Lower lobe of right lung (tissue), 2 donors: Measurements from ENCODE around the gene ZFP64. TPM values are rescaled to one million over a fixed set of nuclear protein-coding genes. Genes with fewer than 3 reads are reported as not detected.
"Not testable (repeated sequence)": the region's sequence is repeated elsewhere in the genome, so short reads cannot be mapped to it uniquely, and the experiment has no call there.

ENCODE experiments used
- ATAC-seq, 2 donors: fragments of 200-7000 bp; cut with Tn5 transposase; one replicate each; pipeline ENCODE4 v1.9.1; 2020 to 2022; ENCODE audit warnings: mild to moderate bottlenecking in 2 of 2, moderate library complexity in 2 of 2
- DNase-seq: peaks from one replicate; pipeline ENCODE4 v3.0.0-alpha.2; 2020
- H3K27ac ChIP-seq: fragments of 200-600 bp; one replicate; pipeline ENCODE4 v1.8.0; 2022
- H3K27me3 ChIP-seq: fragments of 200-600 bp; one replicate; pipeline ENCODE4 v1.8.0; 2022; ENCODE audit warnings: low read depth
- H3K36me3 ChIP-seq: fragments of 200-600 bp; one replicate; pipeline ENCODE4 v1.8.0; 2022; ENCODE audit warnings: mild to moderate bottlenecking
- H3K4me1 ChIP-seq: fragments of 200-600 bp; one replicate; pipeline ENCODE4 v1.8.0; 2022
- H3K4me3 ChIP-seq: fragments of 200-600 bp; one replicate; pipeline ENCODE4 v1.8.0; 2022; ENCODE audit warnings: mild to moderate bottlenecking
- H3K9me3 ChIP-seq: fragments of 200-600 bp; one replicate; pipeline ENCODE4 v1.8.0; 2022
- intact Hi-C: fragments of 100-400 bp; cut with DNase I; formaldehyde crosslinking; loops from one replicate; pipeline ENCODE4 v1.11.0; 2022
- total RNA-seq: library from RNA; stranded (reverse); fragmentation: NEBNext Ultra II Directional; extraction: Animal tissue kit (Norgen Biotek cat#: 25700); gene quantifications from one replicate; pipeline ENCODE4 v1.2.1, GENCODE V29; 2021
- TF ChIP-seq, protein P1 (sequence below): fragments of 200-600 bp; IDR thresholded peaks from one replicate; pipeline ENCODE4 v1.8.0; 2022; ENCODE audit warnings: antibody characterized with exemption, mild to moderate bottlenecking
- donor health status: DM: no; HTN: yes; CAD: no; lungs with severe emphysema.

The ZFP64 gene
- total RNA-seq, 1 donor from 2014 or later: 12.8 TPM

DNA sequence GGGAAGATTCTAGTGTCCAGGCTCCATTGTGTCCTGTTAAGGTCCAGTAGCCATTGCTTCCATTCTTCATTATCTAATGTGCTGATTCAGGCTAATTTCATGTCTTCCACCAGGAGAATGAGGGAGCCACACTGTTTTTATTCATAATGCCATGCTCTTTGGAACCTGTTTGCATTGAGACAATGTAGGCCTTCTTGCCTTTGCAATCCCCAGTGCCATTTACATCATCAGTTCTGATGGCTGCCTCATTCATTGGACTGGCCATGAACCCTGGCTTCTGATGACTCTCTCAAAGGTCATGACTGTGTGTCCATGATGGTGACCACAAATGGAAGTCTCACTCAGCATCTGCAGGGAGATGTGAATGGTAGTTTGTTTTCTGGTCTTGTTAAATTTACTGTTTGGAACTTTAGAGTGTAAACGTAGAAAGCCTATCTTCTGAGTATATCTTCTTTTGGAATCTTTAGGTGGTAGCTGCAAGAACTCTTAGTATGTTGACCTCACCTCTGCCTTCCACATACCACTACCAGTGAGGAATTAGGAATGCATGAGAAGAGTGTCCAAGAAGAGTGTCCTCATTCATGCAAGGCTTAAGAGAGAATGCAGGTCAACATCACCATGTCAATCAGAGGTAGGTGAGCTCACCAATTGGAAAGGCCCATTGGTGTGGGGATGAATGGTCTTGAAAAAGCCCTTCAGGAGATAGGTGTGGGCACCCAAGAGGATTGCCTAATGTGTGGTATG lies 42.9 kb upstream of the ZFP64 start:
- Histone ChIP-seq H3K27ac (no peak overlapping the region), H3K4me1 (no peaks in the 10 kb centered on the region), H3K36me3 (no peaks in the 10 kb centered on the region), H3K27me3 (no peaks in the 10 kb centered on the region), H3K4me3 (no peak overlapping the region), H3K9me3 (no peaks in the 10 kb centered on the region)
- intact Hi-C loops: no loop called here
- TF ChIP-seq, protein P1, sequence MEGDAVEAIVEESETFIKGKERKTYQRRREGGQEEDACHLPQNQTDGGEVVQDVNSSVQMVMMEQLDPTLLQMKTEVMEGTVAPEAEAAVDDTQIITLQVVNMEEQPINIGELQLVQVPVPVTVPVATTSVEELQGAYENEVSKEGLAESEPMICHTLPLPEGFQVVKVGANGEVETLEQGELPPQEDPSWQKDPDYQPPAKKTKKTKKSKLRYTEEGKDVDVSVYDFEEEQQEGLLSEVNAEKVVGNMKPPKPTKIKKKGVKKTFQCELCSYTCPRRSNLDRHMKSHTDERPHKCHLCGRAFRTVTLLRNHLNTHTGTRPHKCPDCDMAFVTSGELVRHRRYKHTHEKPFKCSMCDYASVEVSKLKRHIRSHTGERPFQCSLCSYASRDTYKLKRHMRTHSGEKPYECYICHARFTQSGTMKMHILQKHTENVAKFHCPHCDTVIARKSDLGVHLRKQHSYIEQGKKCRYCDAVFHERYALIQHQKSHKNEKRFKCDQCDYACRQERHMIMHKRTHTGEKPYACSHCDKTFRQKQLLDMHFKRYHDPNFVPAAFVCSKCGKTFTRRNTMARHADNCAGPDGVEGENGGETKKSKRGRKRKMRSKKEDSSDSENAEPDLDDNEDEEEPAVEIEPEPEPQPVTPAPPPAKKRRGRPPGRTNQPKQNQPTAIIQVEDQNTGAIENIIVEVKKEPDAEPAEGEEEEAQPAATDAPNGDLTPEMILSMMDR: no peak
- DNase-seq: no peak
- ATAC-seq: no peak

DNA sequence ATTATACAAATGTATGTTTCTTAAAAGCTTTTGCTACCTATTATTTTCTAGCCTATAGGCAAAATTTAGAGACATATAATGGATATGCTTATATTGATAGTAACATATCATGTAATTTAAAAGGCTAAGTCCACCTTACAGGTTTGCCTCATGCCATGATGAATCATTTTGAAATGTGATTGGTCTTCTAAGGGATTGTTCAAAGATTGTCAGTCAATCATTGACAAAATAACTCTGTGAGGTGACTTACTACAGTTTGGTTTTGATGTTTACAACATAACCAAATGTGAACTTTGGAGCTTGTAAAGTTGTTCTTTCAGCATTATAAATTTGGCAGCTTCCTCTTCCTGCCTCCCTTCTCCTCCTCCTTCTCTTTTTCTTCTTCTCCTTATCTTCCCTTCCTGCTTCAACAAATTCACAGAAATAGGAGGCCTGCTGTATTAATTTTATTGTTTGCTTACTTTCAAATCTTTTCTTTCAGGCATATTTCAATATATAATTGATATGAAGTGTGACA lies 39.7 kb upstream of the ZFP64 start:
- no peaks in the 10 kb centered on the region for H3K36me3 ChIP-seq
- intact Hi-C loops: no loop called here
- no peak overlapping the region for H3K4me3 ChIP-seq
- H3K27ac ChIP-seq: no peak overlapping the region
- H3K9me3 ChIP-seq: no peaks in the 10 kb centered on the region
- no peaks in the 10 kb centered on the region for H3K4me1 ChIP-seq
- ATAC-seq (no peak), DNase-seq (no peak)
- TF ChIP-seq, protein P1: no peak
- no peaks in the 10 kb centered on the region for H3K27me3 ChIP-seq

DNA sequence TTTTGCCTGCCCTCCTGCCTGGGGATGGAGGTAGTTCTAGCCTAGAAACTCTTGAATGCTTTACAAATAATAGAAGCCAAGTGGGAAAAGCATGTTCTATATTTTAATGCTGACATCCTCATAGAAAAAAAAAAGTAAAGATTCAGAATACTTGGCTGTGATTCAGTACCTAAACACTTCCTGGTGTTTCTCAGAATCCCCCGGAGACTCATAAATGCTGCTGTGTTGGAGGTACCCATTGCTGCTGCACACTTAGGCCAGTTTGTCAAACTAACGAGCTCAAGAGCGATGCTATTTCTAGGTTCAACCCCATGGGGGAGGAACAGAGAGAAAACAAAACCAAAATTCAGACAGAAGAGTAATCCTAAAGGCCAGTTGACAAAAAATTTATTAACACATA lies 38.8 kb upstream of the ZFP64 start:
- intact Hi-C loops: no loop called here
- DNase-seq (no peak), ATAC-seq (no peak)
- no peaks in the 10 kb centered on the region for H3K9me3 ChIP-seq
- H3K4me3 ChIP-seq: no peak overlapping the region
- TF ChIP-seq, protein P1: no peak
- H3K4me1 ChIP-seq: no peaks in the 10 kb centered on the region
- no peaks in the 10 kb centered on the region for H3K27me3 ChIP-seq
- H3K27ac ChIP-seq: no peak overlapping the region
- H3K36me3 ChIP-seq: no peaks in the 10 kb centered on the region

DNA sequence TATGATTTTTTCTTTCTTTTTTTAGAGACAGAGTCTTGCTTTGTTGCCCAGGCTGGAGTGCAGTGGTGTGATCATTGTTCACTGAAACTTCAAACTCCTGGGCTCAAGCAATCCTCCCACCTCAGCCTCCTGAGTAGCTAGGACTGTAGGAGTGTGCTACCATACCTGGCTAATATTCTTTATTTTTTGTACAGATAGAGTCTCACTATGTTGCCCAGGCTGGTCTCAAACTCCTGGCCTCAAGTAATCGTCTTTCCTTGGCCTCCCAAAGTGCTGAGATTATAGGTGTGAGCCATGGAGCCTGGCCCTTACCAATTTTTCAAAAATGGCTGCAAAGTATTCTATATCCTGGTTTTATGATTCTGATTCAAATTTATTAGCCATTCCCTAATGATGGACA lies 37.8 kb upstream of the ZFP64 start:
- H3K4me3 ChIP-seq, ATAC-seq, DNase-seq, H3K27me3 ChIP-seq, H3K36me3 ChIP-seq, H3K4me1 ChIP-seq, H3K9me3 ChIP-seq, intact Hi-C loops, H3K27ac ChIP-seq: not testable (repeated sequence)

DNA sequence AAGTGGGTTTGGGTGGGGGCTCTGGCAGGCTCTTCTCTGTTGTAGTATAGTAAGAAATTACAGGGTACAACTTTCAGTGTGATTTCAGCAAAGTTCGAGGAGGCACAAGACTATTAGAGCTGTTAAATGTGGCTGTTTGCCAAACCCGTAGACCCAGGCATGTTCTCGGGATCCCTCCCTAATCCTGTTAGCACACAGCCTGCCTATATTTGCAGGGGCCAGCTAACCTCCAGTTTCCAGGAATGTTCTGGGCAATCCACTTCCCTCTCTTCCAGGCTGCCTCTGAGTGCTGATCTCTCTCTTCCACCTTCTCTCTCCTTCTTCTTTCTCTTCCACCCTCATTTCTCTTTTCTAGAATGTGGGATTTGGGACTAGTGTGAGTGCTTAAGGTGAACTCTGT lies 34.8 kb upstream of the ZFP64 start:
- DNase-seq (no peak), ATAC-seq (no peak)
- intact Hi-C loops: no loop called here
- Histone ChIP-seq H3K36me3 (no peaks in the 10 kb centered on the region), H3K4me3 (no peak overlapping the region), H3K4me1 (no peaks in the 10 kb centered on the region), H3K27me3 (peaks cover 5% of the 10 kb centered on the region), H3K27ac (no peak overlapping the region), H3K9me3 (peaks cover under 1% of the 10 kb centered on the region)
- TF ChIP-seq, protein P1: no peak

DNA sequence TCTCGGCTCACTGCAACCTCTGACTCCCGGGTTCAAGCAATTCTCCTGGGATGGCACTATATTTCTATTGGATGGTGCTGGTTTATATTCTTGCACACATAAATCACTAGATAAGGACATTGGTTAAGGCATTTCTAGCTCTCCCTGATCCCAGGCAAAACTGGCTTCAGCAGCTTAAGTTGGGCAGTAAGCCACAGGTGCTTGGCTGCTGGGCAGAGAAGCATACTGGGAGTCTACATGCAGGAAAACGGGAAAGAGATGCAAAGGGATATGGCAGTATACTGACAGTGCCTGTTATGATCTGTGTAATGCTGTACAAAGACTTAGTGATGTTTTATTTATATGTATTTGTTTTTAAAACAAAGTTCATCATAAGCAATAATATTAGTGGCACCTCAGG lies 33.3 kb upstream of the ZFP64 start:
- Histone ChIP-seq H3K36me3 (no peaks in the 10 kb centered on the region), H3K27ac (no peak overlapping the region), H3K4me1 (no peaks in the 10 kb centered on the region), H3K4me3 (no peak overlapping the region), H3K9me3 (peaks cover 8% of the 10 kb centered on the region), H3K27me3 (peaks cover 5% of the 10 kb centered on the region)
- DNase-seq (no peak), ATAC-seq (no peak)
- TF ChIP-seq, protein P1: no peak
- intact Hi-C loops: no loop called here

DNA sequence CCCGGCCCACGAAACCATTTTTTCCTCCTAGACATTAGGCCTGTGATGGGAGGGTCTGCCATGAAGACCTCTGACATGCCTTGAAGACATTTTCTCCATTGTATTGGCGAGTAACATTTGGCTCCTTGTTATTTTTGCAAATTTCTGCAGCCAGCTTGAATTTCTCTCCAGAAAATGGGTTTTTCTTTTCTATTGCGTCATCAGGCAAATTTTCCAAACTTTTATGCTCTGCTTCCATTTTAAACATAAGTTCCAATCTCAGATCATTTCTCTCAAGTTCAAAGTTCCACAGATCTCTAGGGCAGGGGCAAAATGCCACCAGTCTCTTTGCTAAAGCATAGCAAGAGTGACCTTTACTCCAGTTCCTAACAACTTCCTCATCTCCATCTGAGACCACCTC lies 29.8 kb upstream of the ZFP64 start:
- intact Hi-C loops, DNase-seq, H3K4me1 ChIP-seq, H3K36me3 ChIP-seq, H3K4me3 ChIP-seq, H3K27ac ChIP-seq, ATAC-seq, H3K9me3 ChIP-seq, H3K27me3 ChIP-seq: not testable (repeated sequence)

DNA sequence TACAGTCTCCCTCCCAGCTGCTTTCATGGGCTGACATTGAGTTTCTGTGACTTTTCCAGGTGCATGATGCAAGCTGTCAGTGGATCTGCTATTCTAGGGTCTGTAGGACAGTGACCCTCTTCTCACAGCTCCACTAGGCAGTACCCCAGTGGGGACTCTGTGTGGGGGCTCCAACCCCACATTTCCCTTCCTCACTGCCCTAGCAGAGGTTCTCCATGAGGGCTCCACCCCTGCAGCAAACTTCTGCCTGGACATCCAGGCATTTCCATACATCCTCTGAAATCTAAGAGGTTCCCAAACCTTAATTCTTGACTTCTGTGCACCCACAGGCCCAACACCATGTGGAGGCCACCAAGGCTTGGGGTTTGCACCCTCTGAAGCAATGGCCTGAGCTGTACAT lies 29.3 kb upstream of the ZFP64 start:
- DNase-seq, intact Hi-C loops, H3K4me3 ChIP-seq, H3K27me3 ChIP-seq, H3K9me3 ChIP-seq, H3K36me3 ChIP-seq, H3K27ac ChIP-seq, H3K4me1 ChIP-seq, ATAC-seq: not testable (repeated sequence)
